Fibroblast of villous mesenchyme (primary cell): ENCODE data around the gene MAPT. TPM values are rescaled to one million over a fixed set of nuclear protein-coding genes. Genes with fewer than 3 reads are reported as not detected.

Source experiments
- DNase-seq: peaks from one replicate; pipeline ENCODE4 v3.0.0-alpha.2; 2010; ENCODE audit warnings: low read depth
- H3K4me3 ChIP-seq: 2 replicates; pipeline ENCODE4 v1.5.1; 2011; ENCODE audit warnings: low read depth, mild to moderate bottlenecking, low read length
- CTCF ChIP-seq: IDR thresholded peaks from 2 replicates; pipeline ENCODE4 v1.5.1; 2012; ENCODE audit warnings: low read depth, mild to moderate bottlenecking, low read length; ENCODE audit not compliant: insufficient read depth
- total RNA-seq: library from RNA; depleted of rRNA; stranded (reverse); fragments of >200 nt; gene quantifications from 2 replicates; pipeline ENCODE4 v1.2.3, GENCODE V29; 2012

Gene MAPT
- total RNA-seq, 1 donor = not detected

DNA sequence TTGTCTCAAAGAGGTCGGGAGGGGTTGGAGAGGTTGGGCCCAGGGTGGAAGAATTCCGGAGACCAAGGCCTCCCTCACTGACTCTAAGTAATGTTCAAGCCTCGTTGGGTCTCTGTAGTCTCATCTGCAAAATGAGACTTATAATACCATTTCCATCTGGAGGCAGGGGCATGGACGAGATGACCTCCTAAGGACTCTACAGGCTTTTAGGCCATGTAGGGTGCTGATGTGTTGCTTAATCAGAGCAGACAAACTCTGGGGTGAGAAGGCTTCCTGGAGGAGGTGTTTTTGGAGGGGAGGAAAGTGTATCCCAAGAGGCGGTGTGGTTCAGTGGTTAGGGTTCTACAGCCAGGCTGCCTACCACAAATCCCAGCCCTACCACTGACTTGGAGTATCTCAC is 46.6 kb upstream of the MAPT start:
- TF ChIP-seq CTCF = no peak
- H3K4me3 ChIP-seq = no peak overlapping the region
- DNase-seq = no peak

DNA sequence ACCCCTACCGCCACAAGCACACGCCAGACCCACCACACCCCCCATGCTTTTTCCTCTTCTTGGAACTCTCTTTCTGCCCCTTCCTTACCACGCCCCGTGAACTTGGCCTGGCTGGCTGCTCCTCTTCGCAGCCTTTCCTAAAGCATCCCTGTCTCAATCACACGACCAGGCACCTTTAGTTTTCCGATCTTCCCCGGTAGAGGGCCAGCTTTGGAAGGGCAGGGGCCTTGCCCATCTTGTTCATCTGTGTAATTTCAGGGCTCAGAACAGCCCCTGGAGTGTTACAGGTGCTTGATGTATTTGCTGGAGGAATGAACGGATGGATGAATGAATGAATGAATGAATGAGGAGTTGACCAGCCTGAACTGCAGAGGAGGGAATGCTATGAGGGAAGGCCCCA is 45.9 kb upstream of the MAPT start:
- no peak for DNase-seq
- TF ChIP-seq CTCF = no peak
- no peak overlapping the region for H3K4me3 ChIP-seq

- TF ChIP-seq CTCF = no peak
- no peak overlapping the region for H3K4me3 ChIP-seq
- DNase-seq = no peak
Measured at GRCh38 chr17:45848868-45849535, 45.4 kb upstream of the MAPT start.

DNA sequence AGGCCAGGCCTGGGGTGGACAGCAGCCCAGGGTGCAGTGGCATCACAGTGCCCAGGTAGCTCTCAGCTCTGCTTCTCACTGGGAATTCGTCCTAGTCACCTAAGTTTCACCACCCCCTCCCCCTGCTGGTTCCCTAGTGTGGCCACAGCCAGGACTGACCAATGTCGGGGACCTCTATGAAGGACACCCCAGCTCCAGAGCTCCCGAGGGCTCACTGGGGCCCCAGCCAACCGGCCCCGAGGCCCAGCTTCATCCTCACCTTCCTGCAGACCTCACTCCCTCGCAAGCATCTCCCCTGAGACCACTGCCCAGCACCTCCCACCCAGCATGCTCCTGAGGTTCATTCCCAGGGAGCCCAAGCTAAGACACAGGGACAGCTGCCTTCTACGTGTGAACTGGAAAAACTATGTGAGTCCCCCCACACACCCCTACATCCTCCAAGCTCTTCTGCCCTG is 44.8 kb upstream of the MAPT start:
- H3K4me3 ChIP-seq = no peak overlapping the region
- no peak for DNase-seq
- no peak for TF ChIP-seq CTCF

GRCh38 chr17:45850011-45850410 is 44.3 kb upstream of the MAPT start:
- DNase-seq = no peak
- no peak for TF ChIP-seq CTCF

DNA sequence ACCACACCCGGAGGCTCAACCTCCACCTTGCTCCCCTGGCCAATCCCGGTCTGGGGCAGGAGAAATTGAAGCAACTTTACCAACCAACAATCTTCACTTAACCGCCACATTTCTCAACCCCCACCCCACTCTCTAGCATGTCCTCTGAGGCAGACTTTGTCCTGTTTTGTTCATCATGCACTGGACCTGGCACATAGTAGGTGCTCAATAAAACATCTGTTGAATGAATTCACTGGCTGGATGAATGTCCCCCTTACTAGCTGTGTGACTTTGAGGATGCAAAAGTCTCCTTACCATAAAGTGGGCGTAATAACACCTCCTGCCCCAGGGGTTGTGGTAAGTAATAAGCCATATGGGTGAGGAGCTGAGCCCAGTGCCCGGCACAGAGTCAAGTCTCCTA is 43.9 kb upstream of the MAPT start:
- TF ChIP-seq CTCF = no peak
- DNase-seq = no peak
- H3K4me3 ChIP-seq = no peak overlapping the region

More at GRCh38 chr17:45850011-45850410, 44.3 kb upstream of the MAPT start:
- no peak overlapping the region for H3K4me3 ChIP-seq

- H3K4me3 ChIP-seq = no peak overlapping the region
- TF ChIP-seq CTCF = no peak
- no peak for DNase-seq
Measured at GRCh38 chr17:45851022-45851421, 43.3 kb upstream of the MAPT start.
